H9 (cell line): ENCODE data around the gene RNASE8. TPM values are rescaled to one million over a fixed set of nuclear protein-coding genes. Genes with fewer than 3 reads are reported as not detected.

Source experiments
- DNase-seq: peaks from one replicate; pipeline ENCODE4 v3.0.0-alpha.2; 2017
- H2AFZ ChIP-seq: one replicate; pipeline ENCODE4 v1.6.1; 2013; ENCODE audit warnings: mild to moderate bottlenecking, low read length, control low read depth, moderate library complexity
- H2AK5ac ChIP-seq: 2 replicates; pipeline ENCODE4 v1.6.1; 2013; ENCODE audit warnings: low read length, control low read depth, mixed read lengths; ENCODE audit not compliant: insufficient read length
- H2BK120ac ChIP-seq: one replicate; pipeline ENCODE4 v1.6.1; 2013; ENCODE audit warnings: low read depth, mild to moderate bottlenecking, low read length, control low read depth, inconsistent platforms; ENCODE audit not compliant: poor library complexity, severe bottlenecking
- H2BK12ac ChIP-seq: 2 replicates; pipeline ENCODE4 v1.6.1; 2013; ENCODE audit warnings: low read length, control low read depth, mixed read lengths, low read depth; ENCODE audit not compliant: insufficient read length
- H2BK15ac ChIP-seq: 2 replicates; pipeline ENCODE4 v1.6.1; 2013; ENCODE audit warnings: low read depth, low read length, control low read depth
- H2BK20ac ChIP-seq: one replicate; pipeline ENCODE4 v1.6.1; 2013; ENCODE audit warnings: low read depth, mild to moderate bottlenecking, low read length, control low read depth, inconsistent platforms; ENCODE audit not compliant: poor library complexity, severe bottlenecking
- H2BK5ac ChIP-seq: 2 replicates; pipeline ENCODE4 v1.6.1; 2013; ENCODE audit warnings: low read length, control low read depth, mixed read lengths; ENCODE audit not compliant: insufficient read length
- H3K14ac ChIP-seq: 2 replicates; pipeline ENCODE4 v1.6.1; 2013; ENCODE audit warnings: low read length, control low read depth; ENCODE audit not compliant: insufficient read depth
- H3K18ac ChIP-seq: 2 replicates; pipeline ENCODE4 v1.6.1; 2013; ENCODE audit warnings: low read depth, mild to moderate bottlenecking, mixed read lengths, low read length, control low read depth; ENCODE audit not compliant: insufficient read length
- H3K23ac ChIP-seq: 2 replicates; pipeline ENCODE4 v1.6.1; 2013; ENCODE audit warnings: low read length, control low read depth, mixed read lengths, low read depth; ENCODE audit not compliant: insufficient read length
- H3K23me2 ChIP-seq: 2 replicates; pipeline ENCODE4 v1.6.1; 2013; ENCODE audit warnings: low read depth, mild to moderate bottlenecking, mixed read lengths, low read length, control low read depth; ENCODE audit not compliant: insufficient read length, poor library complexity, severe bottlenecking
- H3K27ac ChIP-seq: 2 replicates; pipeline ENCODE4 v1.5.1; 2013; ENCODE audit warnings: low read length, control low read depth, mixed read lengths, low read depth; ENCODE audit not compliant: insufficient read length
- H3K27me3 ChIP-seq: 2 replicates; pipeline ENCODE4 v1.6.1; 2013; ENCODE audit warnings: low read length, control low read depth, inconsistent platforms; ENCODE audit not compliant: insufficient read depth
- H3K4ac ChIP-seq: 2 replicates; pipeline ENCODE4 v1.6.1; 2013; ENCODE audit warnings: low read depth, mild to moderate bottlenecking, control low read depth, inconsistent platforms, low read length, moderate library complexity
- H3K4me1 ChIP-seq: 2 replicates; pipeline ENCODE4 v1.6.1; 2013; ENCODE audit warnings: low read length, control low read depth, inconsistent platforms; ENCODE audit not compliant: insufficient read depth
- H3K4me2 ChIP-seq: 2 replicates; pipeline ENCODE4 v1.6.1; 2013; ENCODE audit warnings: low read length, control low read depth, mixed read lengths; ENCODE audit not compliant: insufficient read length, insufficient read depth
- H3K56ac ChIP-seq: 2 replicates; pipeline ENCODE4 v1.6.1; 2013; ENCODE audit warnings: low read depth, mild to moderate bottlenecking, mixed read lengths, low read length, control low read depth; ENCODE audit not compliant: insufficient read length
- H3K79me1 ChIP-seq: 2 replicates; pipeline ENCODE4 v1.6.1; 2013; ENCODE audit warnings: low read depth, mild to moderate bottlenecking, moderate library complexity, low read length, control low read depth, inconsistent platforms; ENCODE audit not compliant: insufficient read depth, poor library complexity, severe bottlenecking
- H3K79me2 ChIP-seq: 2 replicates; pipeline ENCODE4 v1.6.1; 2013; ENCODE audit warnings: low read length, control low read depth, inconsistent platforms; ENCODE audit not compliant: insufficient read depth
- H3K9ac ChIP-seq: 2 replicates; pipeline ENCODE4 v1.6.1; 2013; ENCODE audit warnings: low read length, control low read depth, mixed read lengths; ENCODE audit not compliant: insufficient read length; ENCODE audit errors: extremely low read depth
- H3K9me3 ChIP-seq: one replicate; pipeline ENCODE4 v1.6.1; 2013; ENCODE audit warnings: low read depth, low read length, inconsistent platforms; ENCODE audit not compliant: control insufficient read depth
- H3T11ph ChIP-seq: one replicate; pipeline ENCODE4 v1.6.1; 2013; ENCODE audit warnings: mild to moderate bottlenecking, low read length, control low read depth, inconsistent platforms
- H4K20me1 ChIP-seq: one replicate; pipeline ENCODE4 v1.6.1; 2013; ENCODE audit not compliant: control insufficient read depth, insufficient read length, insufficient read depth
- H4K5ac ChIP-seq: 2 replicates; pipeline ENCODE4 v1.6.1; 2013; ENCODE audit warnings: low read depth, mild to moderate bottlenecking, mixed read lengths, low read length, control low read depth; ENCODE audit not compliant: insufficient read length
- H4K8ac ChIP-seq: replicated peaks from 2 replicates; pipeline ENCODE4 v1.6.1; 2013; ENCODE audit warnings: low read length, control low read depth, mixed read lengths, low read depth; ENCODE audit not compliant: insufficient read length
- H4K91ac ChIP-seq: 2 replicates; pipeline ENCODE4 v1.6.1; 2013; ENCODE audit warnings: low read depth, mild to moderate bottlenecking, moderate library complexity, mixed read lengths, low read length, control low read depth; ENCODE audit not compliant: insufficient read length
- H3K27ac Mint-ChIP-seq, 3 experiments: 2 replicates in 2 of 3; 3 replicates in 1 of 3; pipeline ENCODE4 v1.8.0; 2020 to 2021; ENCODE audit warnings: mixed read lengths in 3 of 3, mild to moderate bottlenecking in 1 of 3, moderate library complexity in 1 of 3
- H3K27me3 Mint-ChIP-seq: 2 replicates; pipeline ENCODE4 v1.8.0; 2021; ENCODE audit warnings: low read depth, mild to moderate bottlenecking, moderate library complexity, mixed read lengths
- H3K36me3 Mint-ChIP-seq, 3 experiments: 2 replicates in 2 of 3; 3 replicates in 1 of 3; pipeline ENCODE4 v1.8.0; 2020 to 2021; ENCODE audit warnings: low read depth in 3 of 3, mixed read lengths in 3 of 3; ENCODE audit not compliant: insufficient read depth in 1 of 3
- H3K4me1 Mint-ChIP-seq, 2 experiments: 2 replicates each; pipeline ENCODE4 v1.8.0; 2020; ENCODE audit warnings: mixed read lengths in 2 of 2
- H3K4me3 Mint-ChIP-seq, 2 experiments: 2 replicates in 1 of 2; 3 replicates in 1 of 2; pipeline ENCODE4 v1.8.0; 2020 to 2021; ENCODE audit warnings: mild to moderate bottlenecking in 2 of 2, mixed read lengths in 2 of 2, moderate library complexity in 1 of 2
- H3K9me3 Mint-ChIP-seq, 2 experiments: 2 replicates in 1 of 2; 3 replicates in 1 of 2; pipeline ENCODE4 v1.8.0; 2020; ENCODE audit warnings: mild to moderate bottlenecking in 2 of 2, mixed read lengths in 2 of 2, moderate library complexity in 1 of 2
- WGBS: extraction: QIAGEN DNeasy Blood & Tissue Kit; methylation state at CpG from one replicate; pipeline ENCODE4 v1.1.7; 2013; ENCODE audit warnings: missing lambda C conversion rate, low lambda C conversion rate, mixed read lengths; ENCODE audit not compliant: insufficient read length; ENCODE audit errors: extremely low coverage; 5-methylcytosine and 5-hydroxymethylcytosine counted together
- total RNA-seq: library from RNA; stranded (reverse); gene quantifications from 2 replicates; pipeline ENCODE4 v1.2.1, GENCODE V29; 2021
- TF ChIP-seq, protein P1 (sequence below): fragments of 200-600 bp; sonication (generic); conservative IDR thresholded peaks from 3 replicates; pipeline ENCODE4 v1.8.0; 2021; ENCODE audit warnings: antibody characterized with exemption, mild to moderate bottlenecking

The RNASE8 gene
- total RNA-seq, 1 experiment from 2014 or later: not detected

DNA sequence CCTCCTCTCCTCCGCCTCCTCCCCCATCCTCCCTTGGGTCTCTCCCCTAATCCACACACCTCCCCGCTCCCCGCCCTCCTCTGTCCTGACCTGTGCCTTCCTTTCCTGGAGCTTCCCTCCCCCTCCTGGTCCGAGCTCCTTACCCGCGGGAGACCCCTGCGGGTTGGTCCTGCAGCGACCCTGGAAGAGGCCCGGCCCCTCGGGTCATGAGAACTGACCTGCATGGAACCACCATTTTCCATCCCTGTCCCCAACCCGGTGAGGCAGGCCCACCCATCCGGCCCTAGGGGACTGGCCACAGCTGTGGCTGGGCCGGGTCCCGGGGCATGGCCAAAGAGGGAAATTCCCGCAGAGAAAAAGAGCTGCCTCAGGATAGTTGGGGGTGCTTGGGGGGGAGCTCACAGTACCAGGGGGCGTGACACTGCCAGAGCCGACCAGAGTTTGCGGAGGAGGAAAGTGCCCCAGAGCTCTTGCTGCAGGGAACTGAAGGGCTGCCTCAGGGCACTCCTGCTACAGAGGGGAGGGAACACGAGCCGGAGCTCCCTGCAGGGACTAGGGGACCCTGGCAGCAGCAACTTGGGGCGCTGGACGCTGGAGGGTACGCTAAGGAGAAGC, 13.1 kb downstream of the RNASE8 start:
- Histone ChIP-seq H3T11ph (no peak overlapping the region), H3K79me1 (no peaks in the 10 kb centered on the region), H3K27ac (no peak overlapping the region), H4K91ac (no peak overlapping the region), H3K79me2 (no peaks in the 10 kb centered on the region), H3K14ac (peak overlapping the region; percentile 13; the same call in 1 of the 2 replicates), H2AFZ (no peak overlapping the region), H2AK5ac (no peak overlapping the region), H3K4me2 (peak overlapping the region; percentile 76), H3K9ac (peak overlapping the region; percentile 39), H4K8ac (no peak overlapping the region), H3K18ac (peak overlapping the region; percentile 33), H3K4me1 (peaks cover 4% of the 10 kb centered on the region; the same call in 1 of the 2 replicates), H3K23me2 (peaks cover 31% of the 10 kb centered on the region), H2BK12ac (no peak overlapping the region), H2BK120ac (no peak overlapping the region), H3K4ac (no peak overlapping the region), H2BK5ac (no peak overlapping the region), H4K5ac (no peak overlapping the region), H2BK15ac (no peak overlapping the region), H3K9me3 (no peaks in the 10 kb centered on the region), H3K56ac (no peak overlapping the region), H2BK20ac (no peak overlapping the region), H3K23ac (no peak overlapping the region), H4K20me1 (no peaks in the 10 kb centered on the region), H3K27me3 (no peaks in the 10 kb centered on the region)
- no peaks in the 10 kb centered on the region for H3K9me3 Mint-ChIP-seq
- H3K36me3 Mint-ChIP-seq: peaks cover 22 to 36% (median 30%) of the 10 kb centered on the region in 3 experiments
- peak overlapping the region; percentile 88 to 96 for H3K4me3 Mint-ChIP-seq
- TF ChIP-seq, protein P1, sequence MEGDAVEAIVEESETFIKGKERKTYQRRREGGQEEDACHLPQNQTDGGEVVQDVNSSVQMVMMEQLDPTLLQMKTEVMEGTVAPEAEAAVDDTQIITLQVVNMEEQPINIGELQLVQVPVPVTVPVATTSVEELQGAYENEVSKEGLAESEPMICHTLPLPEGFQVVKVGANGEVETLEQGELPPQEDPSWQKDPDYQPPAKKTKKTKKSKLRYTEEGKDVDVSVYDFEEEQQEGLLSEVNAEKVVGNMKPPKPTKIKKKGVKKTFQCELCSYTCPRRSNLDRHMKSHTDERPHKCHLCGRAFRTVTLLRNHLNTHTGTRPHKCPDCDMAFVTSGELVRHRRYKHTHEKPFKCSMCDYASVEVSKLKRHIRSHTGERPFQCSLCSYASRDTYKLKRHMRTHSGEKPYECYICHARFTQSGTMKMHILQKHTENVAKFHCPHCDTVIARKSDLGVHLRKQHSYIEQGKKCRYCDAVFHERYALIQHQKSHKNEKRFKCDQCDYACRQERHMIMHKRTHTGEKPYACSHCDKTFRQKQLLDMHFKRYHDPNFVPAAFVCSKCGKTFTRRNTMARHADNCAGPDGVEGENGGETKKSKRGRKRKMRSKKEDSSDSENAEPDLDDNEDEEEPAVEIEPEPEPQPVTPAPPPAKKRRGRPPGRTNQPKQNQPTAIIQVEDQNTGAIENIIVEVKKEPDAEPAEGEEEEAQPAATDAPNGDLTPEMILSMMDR: peak; percentile 26; the same call in 2 of the 3 replicates
- peaks cover 16% of the 10 kb centered on the region for H3K27me3 Mint-ChIP-seq
- DNase-seq: peak; percentile 81
- H3K27ac Mint-ChIP-seq: peak overlapping the region; percentile 95 to 98 (median 95)
- no CpG with 5 or more reads among the region's 23 CpGs for WGBS
- H3K4me1 Mint-ChIP-seq: peaks cover 26 to 30% of the 10 kb centered on the region in 2 experiments
